Superior temporal gyrus (tissue), 1 donor: ENCODE results near the gene NCK1.
"Not testable (repeated sequence)": the region's sequence is repeated elsewhere in the genome, so short reads cannot be mapped to it uniquely, and the experiment has no call there.

Source experiments
- DNase-seq: peaks from one replicate; pipeline ENCODE4 v3.0.0-alpha.2; 2016; ENCODE audit errors: extremely low spot score

NCK1 gene

DNA sequence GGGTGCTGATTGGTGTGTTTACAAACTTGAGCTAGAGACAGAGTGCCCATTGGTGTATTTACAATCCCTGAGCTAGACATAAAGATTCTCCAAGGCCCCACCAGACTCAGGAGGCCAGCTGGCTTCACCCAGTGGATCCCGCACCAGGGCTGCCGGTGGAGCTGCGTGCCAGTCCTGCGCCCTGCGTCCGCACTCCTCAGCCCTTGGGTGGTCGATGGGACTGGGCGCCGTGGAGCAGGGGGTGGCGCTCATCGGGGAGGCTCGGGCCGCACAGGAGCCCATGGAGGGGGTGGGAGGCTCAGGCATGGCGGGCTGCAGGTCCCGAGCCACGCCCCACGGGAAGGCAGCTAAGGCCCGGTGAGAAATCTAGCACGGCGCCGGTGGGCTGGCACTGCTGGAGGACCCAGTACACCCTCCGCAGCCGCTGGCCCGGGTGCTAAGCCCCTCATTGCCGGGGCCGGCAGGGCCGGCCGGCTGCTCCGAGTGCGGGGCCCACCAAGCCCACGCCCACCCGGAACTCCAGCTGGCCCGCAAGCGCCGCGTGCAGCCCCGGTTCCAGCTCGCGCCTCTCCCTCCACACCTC lies 125.5 kb downstream of the NCK1 start:
- not testable (repeated sequence) for DNase-seq

DNA sequence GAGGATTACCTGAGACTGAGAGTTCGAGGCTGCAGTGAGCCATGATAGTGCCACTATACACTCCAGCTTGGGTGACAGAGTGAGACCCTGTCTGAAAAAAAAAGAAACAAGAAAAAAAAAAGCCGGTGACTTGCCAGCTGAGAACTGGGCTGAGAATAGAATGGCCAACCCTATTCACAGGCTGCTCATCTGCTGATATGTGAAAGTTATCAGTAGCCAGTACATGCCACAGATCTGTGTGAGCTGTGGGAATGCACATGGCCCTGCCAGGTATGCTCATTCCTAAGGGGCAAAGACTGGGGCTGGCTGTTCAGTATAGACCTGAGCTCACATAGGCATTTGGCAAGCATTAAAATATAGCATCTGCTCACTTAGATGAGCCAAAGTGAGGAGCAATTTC lies 126.6 kb downstream of the NCK1 start:
- no peak for DNase-seq

- no peak for DNase-seq
Measured at GRCh38 chr3:136989781-136990524, 127.9 kb downstream of the NCK1 start.

GRCh38 chr3:136990826-136991225 lies 128.8 kb downstream of the NCK1 start:
- DNase-seq = no peak

DNA sequence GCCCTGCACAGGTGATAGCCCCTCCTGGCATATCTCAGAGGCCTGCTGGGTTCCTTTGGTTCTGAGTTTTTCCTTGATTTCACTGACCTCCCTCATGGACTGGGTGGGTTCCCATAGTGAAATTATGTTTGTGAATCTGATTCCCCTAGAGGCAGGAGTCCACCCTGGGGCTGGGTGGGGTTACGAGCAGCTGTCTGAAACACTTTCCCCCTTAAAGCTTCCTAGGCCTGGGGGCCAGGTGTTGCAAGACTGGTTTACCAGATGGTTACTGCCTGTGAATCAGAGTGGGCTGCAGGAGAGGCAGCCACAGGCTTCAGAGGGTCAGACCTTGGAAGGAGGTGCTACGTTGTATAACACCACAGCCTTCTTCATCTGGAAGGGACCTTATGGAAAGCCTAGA lies 130.1 kb downstream of the NCK1 start:
- no peak for DNase-seq

- peak; percentile 82 for DNase-seq
Measured at GRCh38 chr3:136994772-136995516, 132.9 kb downstream of the NCK1 start.

- no peak for DNase-seq
Measured at GRCh38 chr3:136995652-136996051, 133.6 kb downstream of the NCK1 start.
